HEK293T (cell line): Measurements from ENCODE around the gene GRIK4.

ENCODE experiments used
- CTCF ChIA-PET: fragments of 350-600 bp; formaldehyde crosslinking; extraction: SDS; loops from one replicate; lab custom pipeline; 2021; ENCODE audit warnings: antibody characterized with exemption, inconsistent platforms; lab: Yijun Ruan, JAX
- POLR2A ChIA-PET: fragments of 350-600 bp; formaldehyde crosslinking; extraction: SDS; loops from one replicate; lab custom pipeline; 2020; ENCODE audit warnings: antibody characterized with exemption, inconsistent platforms; lab: Yijun Ruan, JAX
- DNase-seq: peaks from one replicate; pipeline ENCODE4 v3.0.0; 2012; ENCODE audit warnings: mixed read lengths; ENCODE audit errors: extremely low spot score
- ARNT ChIP-seq: fragments of 450-650 bp; IDR thresholded peaks from 2 replicates; pipeline ENCODE4 v1.6.1; 2017; ENCODE audit warnings: mild to moderate bottlenecking
- BHLHE40 ChIP-seq: fragments of 450-650 bp; IDR thresholded peaks from 2 replicates; pipeline ENCODE4 v1.6.1; 2016; ENCODE audit warnings: mild to moderate bottlenecking, moderate library complexity, borderline replicate concordance
- CTBP1 ChIP-seq: fragments of 450-650 bp; IDR thresholded peaks from 2 replicates; pipeline ENCODE4 v1.6.1; 2016; ENCODE audit warnings: borderline replicate concordance
- ELF4 ChIP-seq: fragments of 450-650 bp; IDR thresholded peaks from 2 replicates; pipeline ENCODE4 v1.6.1; 2017; ENCODE audit warnings: antibody characterized with exemption
- FOXA1 ChIP-seq: fragments of 450-650 bp; IDR thresholded peaks from 2 replicates; pipeline ENCODE4 v1.6.1; 2016; ENCODE audit warnings: mild to moderate bottlenecking
- FOXK2 ChIP-seq: fragments of 450-650 bp; IDR thresholded peaks from 2 replicates; pipeline ENCODE4 v1.6.1; 2016; ENCODE audit warnings: mild to moderate bottlenecking
- FOXM1 ChIP-seq: fragments of 450-650 bp; IDR thresholded peaks from 2 replicates; pipeline ENCODE4 v1.6.1; 2017; ENCODE audit warnings: mild to moderate bottlenecking, borderline replicate concordance
- HDGF ChIP-seq: fragments of 450-650 bp; IDR thresholded peaks from 2 replicates; pipeline ENCODE4 v1.6.1; 2017; ENCODE audit warnings: antibody characterized with exemption, borderline replicate concordance
- L3MBTL2 ChIP-seq: fragments of 450-650 bp; conservative IDR thresholded peaks from 2 replicates; pipeline ENCODE4 v1.6.1; 2016; ENCODE audit warnings: mild to moderate bottlenecking
- LEF1 ChIP-seq: fragments of 450-650 bp; IDR thresholded peaks from 2 replicates; pipeline ENCODE4 v1.6.1; 2017; ENCODE audit warnings: mild to moderate bottlenecking, borderline replicate concordance
- NFRKB ChIP-seq: fragments of 450-650 bp; IDR thresholded peaks from 2 replicates; pipeline ENCODE4 v1.6.1; 2016; ENCODE audit warnings: mild to moderate bottlenecking, moderate library complexity
- SP1 ChIP-seq: fragments of 450-650 bp; IDR thresholded peaks from 2 replicates; pipeline ENCODE4 v1.6.1; 2017
- SUZ12 ChIP-seq: fragments of 450-650 bp; IDR thresholded peaks from 2 replicates; pipeline ENCODE4 v1.6.1; 2016; ENCODE audit warnings: mild to moderate bottlenecking
- TARDBP ChIP-seq: fragments of 450-650 bp; IDR thresholded peaks from 2 replicates; pipeline ENCODE4 v1.6.1; 2016
- ZNF384 ChIP-seq: fragments of 450-650 bp; IDR thresholded peaks from 2 replicates; pipeline ENCODE4 v1.6.1; 2016
- TF ChIP-seq, protein P1 (sequence below): fragments of 450-650 bp; IDR thresholded peaks from 2 replicates; pipeline ENCODE4 v1.6.1; 2016

GRIK4 gene

DNA sequence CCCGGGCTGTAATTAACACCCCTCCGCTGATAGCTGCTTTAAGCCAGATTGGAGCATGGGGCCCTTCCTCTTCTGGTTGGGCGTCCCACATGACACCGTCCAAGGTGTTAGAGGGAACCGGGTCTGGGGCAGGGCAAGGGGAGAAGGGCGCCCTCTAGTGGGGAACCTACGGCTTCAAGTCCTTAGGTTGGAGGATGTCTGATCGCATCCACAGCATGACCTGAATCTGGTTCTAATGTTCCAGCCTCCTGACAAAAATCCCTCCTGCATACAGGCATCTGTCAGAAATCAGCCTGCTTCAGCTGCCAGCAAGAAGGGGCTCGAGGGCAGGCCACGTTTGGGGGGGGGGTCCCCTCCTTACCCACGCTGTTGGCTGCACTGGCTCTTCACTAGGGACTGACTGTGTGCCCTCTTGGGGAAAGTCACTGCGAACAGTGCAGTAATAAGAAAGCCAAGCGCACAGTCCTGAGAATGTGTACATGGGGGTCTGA, 418.2 kb downstream of the GRIK4 start:
- POLR2A ChIA-PET: no interaction called here
- peak; percentile 79 for DNase-seq
- CTCF ChIA-PET: interaction anchor here (0.6 to 1.8 kb wide), 7 partner anchors 12 to 738 kb away, joined by 3 to 4 read pairs (median 3); no protein-coding TSS in a partner anchor
- TF ChIP-seq SUZ12 (no peak), NFRKB (no peak), HDGF (no peak), FOXM1 (no peak), ZNF384 (no peak), ELF4 (no peak), CTBP1 (no peak), ARNT (no peak), FOXA1 (no peak)

DNA sequence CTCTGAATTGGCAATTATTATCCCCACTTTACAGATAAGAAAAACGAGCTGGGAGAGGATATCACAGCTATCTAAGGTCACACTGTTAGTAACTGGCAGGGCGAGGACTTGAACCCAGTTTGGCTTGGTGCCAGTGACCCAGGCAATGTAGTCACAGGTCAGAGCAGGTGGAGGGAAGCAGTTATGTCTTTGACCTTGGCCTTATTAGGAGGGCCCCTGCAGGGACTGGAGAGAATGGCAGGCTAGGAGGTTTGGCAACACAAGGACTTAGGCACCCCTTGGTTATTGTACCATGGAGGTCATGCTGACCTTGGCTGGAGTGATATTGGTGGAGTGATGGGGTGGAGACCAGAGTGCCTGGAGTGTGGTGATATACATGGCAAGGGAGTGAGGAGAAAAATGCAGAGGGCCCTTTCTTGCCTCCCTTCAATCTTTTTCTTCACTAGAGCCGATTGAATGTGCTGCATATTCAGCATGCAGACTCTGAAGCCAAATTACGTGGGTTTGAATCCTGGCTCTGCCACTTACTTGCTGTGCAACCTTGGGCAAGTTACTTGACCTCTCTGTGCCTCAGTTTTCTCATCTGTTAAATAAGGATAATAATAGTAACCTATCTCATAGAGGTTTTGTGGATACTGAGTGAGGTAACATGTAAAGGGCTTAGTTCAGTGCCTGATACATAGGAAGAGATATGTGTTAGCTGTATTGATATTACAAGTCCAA, 419.7 kb downstream of the GRIK4 start:
- POLR2A ChIA-PET: no interaction called here
- no peak for TF ChIP-seq L3MBTL2
- no peak for TF ChIP-seq FOXA1
- no peak for TF ChIP-seq SP1
- no peak for TF ChIP-seq ELF4
- no peak for TF ChIP-seq CTBP1
- no peak for TF ChIP-seq ARNT
- TF ChIP-seq NFRKB: no peak
- TF ChIP-seq HDGF: no peak
- TF ChIP-seq BHLHE40: no peak
- TF ChIP-seq FOXM1: no peak
- no peak for TF ChIP-seq ZNF384
- no peak for TF ChIP-seq SUZ12
- DNase-seq: peak; percentile 21
- CTCF ChIA-PET: interaction anchor here (0.6 to 0.7 kb wide), 2 partner anchors 224 to 281 kb away, joined by 3 read pairs; no protein-coding TSS in a partner anchor

DNA sequence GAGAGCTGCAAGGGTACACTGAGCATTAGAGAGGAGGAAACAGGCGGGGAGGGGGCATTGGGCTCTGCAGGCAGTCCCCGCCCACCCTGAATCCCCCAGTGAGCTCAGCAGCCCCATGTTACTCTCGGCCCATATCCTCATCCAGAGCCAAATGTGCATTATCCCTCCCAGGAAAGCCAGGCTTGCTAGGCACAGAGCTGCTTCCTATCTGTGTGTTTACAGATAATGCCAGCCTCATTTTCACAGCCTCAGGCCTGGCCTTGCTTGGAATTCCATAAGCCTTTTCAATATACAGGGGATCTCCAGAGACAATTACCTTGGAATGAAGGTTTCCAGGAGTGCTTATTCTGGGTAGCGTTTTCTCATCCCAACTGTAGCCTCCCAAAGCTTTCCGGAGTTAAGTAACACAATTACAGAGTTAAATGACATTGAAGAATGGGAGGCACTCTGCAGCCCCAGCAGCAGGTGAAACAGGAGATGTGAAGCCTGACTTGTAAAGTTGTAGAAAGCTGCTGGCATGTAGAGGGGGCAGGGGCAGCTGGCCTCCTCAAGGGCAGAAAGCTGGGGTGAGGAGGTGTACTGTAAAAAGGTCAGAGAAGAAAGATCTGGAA, 420.9 kb downstream of the GRIK4 start:
- CTCF ChIA-PET: interaction anchor here (0.9 kb wide), 1 partner anchor 196 kb away, joined by 3 read pairs; no protein-coding TSS in a partner anchor
- POLR2A ChIA-PET: no interaction called here

DNA sequence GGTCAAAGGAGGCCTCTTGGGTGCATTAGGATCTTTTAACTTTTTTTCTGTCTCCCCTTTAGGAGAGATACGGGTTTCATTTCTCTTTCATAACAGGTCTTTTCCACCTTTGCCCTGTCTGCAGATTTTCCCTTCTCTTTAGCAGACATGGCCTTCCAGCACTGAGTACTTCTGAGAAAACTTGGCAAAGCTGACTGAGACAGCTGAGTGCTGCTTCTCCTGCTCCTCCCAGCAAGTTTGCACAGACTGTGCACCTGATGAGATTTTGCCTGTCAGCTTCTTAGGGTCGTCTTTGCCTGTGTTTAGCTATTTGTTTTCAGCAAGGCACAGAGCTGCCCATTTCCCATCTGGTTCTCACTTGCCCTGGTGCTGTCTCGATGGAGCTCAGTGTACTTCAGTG, 424.8 kb downstream of the GRIK4 start:
- POLR2A ChIA-PET: no interaction called here
- no peak for TF ChIP-seq SUZ12
- TF ChIP-seq BHLHE40: no peak
- no peak for TF ChIP-seq CTBP1
- no peak for TF ChIP-seq ARNT
- no peak for TF ChIP-seq L3MBTL2
- TF ChIP-seq NFRKB: no peak
- no peak for TF ChIP-seq ZNF384
- TF ChIP-seq LEF1: no peak
- no peak for TF ChIP-seq SP1
- no peak for TF ChIP-seq FOXA1
- TF ChIP-seq HDGF: no peak
- no peak for TF ChIP-seq TARDBP
- TF ChIP-seq, protein P1, sequence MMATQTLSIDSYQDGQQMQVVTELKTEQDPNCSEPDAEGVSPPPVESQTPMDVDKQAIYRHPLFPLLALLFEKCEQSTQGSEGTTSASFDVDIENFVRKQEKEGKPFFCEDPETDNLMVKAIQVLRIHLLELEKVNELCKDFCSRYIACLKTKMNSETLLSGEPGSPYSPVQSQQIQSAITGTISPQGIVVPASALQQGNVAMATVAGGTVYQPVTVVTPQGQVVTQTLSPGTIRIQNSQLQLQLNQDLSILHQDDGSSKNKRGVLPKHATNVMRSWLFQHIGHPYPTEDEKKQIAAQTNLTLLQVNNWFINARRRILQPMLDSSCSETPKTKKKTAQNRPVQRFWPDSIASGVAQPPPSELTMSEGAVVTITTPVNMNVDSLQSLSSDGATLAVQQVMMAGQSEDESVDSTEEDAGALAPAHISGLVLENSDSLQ: no peak
- no peak for TF ChIP-seq FOXM1
- TF ChIP-seq FOXK2: no peak
- TF ChIP-seq ELF4: no peak
- CTCF ChIA-PET: interaction anchor here (1.2 kb wide), 1 partner anchor 16 kb away, joined by 3 read pairs; no protein-coding TSS in a partner anchor
- no peak for DNase-seq

More for the DNA sequence above, 420.9 kb downstream of the GRIK4 start:
- no peak for TF ChIP-seq SP1
- no peak for TF ChIP-seq ARNT
- no peak for DNase-seq

DNA sequence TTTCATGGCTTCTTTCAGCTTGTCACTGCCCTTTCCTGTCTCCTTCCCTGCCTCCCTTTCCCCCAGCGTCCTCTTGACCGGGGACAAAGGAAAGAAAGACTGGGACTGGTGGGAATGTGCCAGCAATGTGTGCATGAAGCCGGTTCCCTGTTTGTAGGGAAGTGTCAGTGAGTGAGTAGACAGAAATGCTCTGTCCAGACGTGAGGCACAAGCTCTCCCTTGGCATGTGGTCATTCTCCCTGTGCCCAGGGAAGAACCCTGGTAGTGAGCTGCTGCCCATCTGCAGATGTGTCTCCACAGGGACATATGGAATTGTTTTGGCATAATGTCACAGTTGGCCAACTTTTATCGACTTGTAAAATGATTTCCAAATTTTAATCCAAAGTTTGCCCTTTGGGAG, 426.0 kb downstream of the GRIK4 start:
- DNase-seq: no peak
- POLR2A ChIA-PET: no interaction called here
- TF ChIP-seq, protein P1: no peak
- CTCF ChIA-PET: no interaction called here

DNA sequence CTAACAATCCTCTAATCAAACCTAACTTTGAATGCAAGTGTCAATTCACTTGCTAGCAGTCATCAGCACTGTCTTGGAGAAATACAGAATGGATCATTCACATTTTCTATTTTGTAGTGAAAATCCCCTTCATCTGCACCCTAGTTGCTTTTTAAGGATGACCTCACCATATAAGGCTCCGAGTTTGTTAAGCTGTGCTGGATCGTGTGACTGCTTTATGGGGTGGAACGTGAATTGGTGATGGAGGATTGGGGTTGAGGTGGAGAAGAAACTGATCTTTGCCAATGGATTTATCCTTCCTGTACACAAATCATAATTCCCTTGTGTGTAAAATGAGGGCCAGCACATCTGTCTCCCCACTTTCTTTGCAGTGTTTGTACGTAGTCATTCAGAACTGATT, 426.7 kb downstream of the GRIK4 start:
- DNase-seq: no peak
- CTCF ChIA-PET: no interaction called here
- TF ChIP-seq BHLHE40 (no peak), L3MBTL2 (no peak), ZNF384 (no peak), LEF1 (no peak), ELF4 (no peak), TARDBP (no peak), HDGF (no peak)
- TF ChIP-seq, protein P1: no peak
- POLR2A ChIA-PET: no interaction called here
